Osteoblast (primary cell): ENCODE data around the gene METTL17. TPM values are rescaled to one million over a fixed set of nuclear protein-coding genes. Genes with fewer than 3 reads are reported as not detected.

Experiments used
- DNase-seq: peaks from one replicate; pipeline ENCODE4 v3.0.0; 2011; ENCODE audit warnings: low spot score, mixed read lengths; ENCODE audit not compliant: insufficient read length; ENCODE audit errors: missing footprints
- H2AFZ ChIP-seq: 2 replicates; pipeline ENCODE4 v1.6.0; 2011; ENCODE audit warnings: mild to moderate bottlenecking, low read length
- H3K27ac ChIP-seq: 2 replicates; pipeline ENCODE4 v1.5.1; 2011; ENCODE audit warnings: mild to moderate bottlenecking, low read depth, low read length, moderate library complexity
- H3K27me3 ChIP-seq: 2 replicates; pipeline ENCODE4 v1.6.0; 2012; ENCODE audit warnings: mild to moderate bottlenecking, control low read depth, inconsistent platforms, low read length, moderate library complexity; ENCODE audit not compliant: insufficient read depth
- H3K36me3 ChIP-seq: 2 replicates; pipeline ENCODE4 v1.5.1; 2011; ENCODE audit warnings: mild to moderate bottlenecking, low read length, control low read depth, moderate library complexity; ENCODE audit not compliant: insufficient read depth
- H3K4me1 ChIP-seq: 2 replicates; pipeline ENCODE4 v1.5.1; 2011; ENCODE audit warnings: mild to moderate bottlenecking, low read length, control low read depth, moderate library complexity; ENCODE audit not compliant: insufficient read depth
- H3K4me2 ChIP-seq: 2 replicates; pipeline ENCODE4 v1.6.0; 2011; ENCODE audit warnings: mild to moderate bottlenecking, low read length; ENCODE audit not compliant: insufficient read depth
- H3K4me3 ChIP-seq: fragments of 200-600 bp; sonication (generic); 3 replicates; pipeline ENCODE4 v1.5.1; 2012; ENCODE audit warnings: mild to moderate bottlenecking, low read length, inconsistent platforms; ENCODE audit not compliant: insufficient read depth
- H3K79me2 ChIP-seq: 2 replicates; pipeline ENCODE4 v1.6.0; 2012; ENCODE audit warnings: mild to moderate bottlenecking, low read length, control low read depth, inconsistent platforms; ENCODE audit not compliant: insufficient read depth
- H3K9me3 ChIP-seq: 2 replicates; pipeline ENCODE4 v1.5.1; 2011; ENCODE audit warnings: low read depth, low read length, control low read depth
- H4K20me1 ChIP-seq: 2 replicates; pipeline ENCODE4 v1.6.0; 2012; ENCODE audit warnings: mild to moderate bottlenecking, low read length, control low read depth; ENCODE audit not compliant: insufficient read depth
- CTCF ChIP-seq: IDR thresholded peaks from 2 replicates; pipeline ENCODE4 v1.5.1; 2011; ENCODE audit warnings: mild to moderate bottlenecking, low read depth, low read length, moderate library complexity; ENCODE audit errors: extremely low read depth
- total RNA-seq: library from RNA; depleted of rRNA; stranded (reverse); fragments of >200 nt; gene quantifications from 2 replicates; pipeline ENCODE4 v1.2.3, GENCODE V29; 2012

The METTL17 gene
- total RNA-seq, 1 donor, result 50.3 TPM

GRCh38 chr14:20997115-20997514 is 7.3 kb downstream of the METTL17 start:
- no peaks in the 10 kb centered on the region for H3K4me1 ChIP-seq
- H3K79me2 ChIP-seq, result peaks cover 2% of the 10 kb centered on the region
- H4K20me1 ChIP-seq, result peaks cover 3% of the 10 kb centered on the region
- H3K27ac ChIP-seq, result no peak overlapping the region
- H3K36me3 ChIP-seq, result peaks cover 52% of the 10 kb centered on the region
- no peaks in the 10 kb centered on the region for H3K9me3 ChIP-seq
- no peak for DNase-seq
- no peak overlapping the region for H3K4me3 ChIP-seq
- H3K27me3 ChIP-seq, result no peaks in the 10 kb centered on the region
- H2AFZ ChIP-seq, result no peak overlapping the region
- no peak overlapping the region for H3K4me2 ChIP-seq
- no peak for TF ChIP-seq CTCF

DNA sequence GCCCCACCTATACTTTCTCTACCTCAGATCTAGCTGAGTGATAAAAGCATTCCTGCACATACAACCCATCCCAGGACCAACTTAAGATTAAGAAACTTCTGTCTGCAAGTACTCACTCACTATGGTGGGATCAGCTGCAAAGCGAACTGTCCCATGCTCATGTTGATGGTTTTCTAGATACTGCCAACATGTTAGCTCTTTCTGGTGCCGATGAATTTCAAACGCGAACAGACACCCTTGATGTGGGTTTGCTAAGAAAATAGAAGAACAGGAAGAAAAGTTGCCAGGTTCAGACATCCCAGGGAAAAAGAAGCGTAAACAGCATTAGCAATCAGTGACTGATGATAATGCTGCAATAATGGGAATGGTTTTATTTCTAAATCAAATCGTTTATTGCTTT is 7.8 kb downstream of the METTL17 start:
- H3K36me3 ChIP-seq, result peaks cover 48% of the 10 kb centered on the region
- H2AFZ ChIP-seq, result no peak overlapping the region
- no peaks in the 10 kb centered on the region for H3K4me1 ChIP-seq
- H3K4me3 ChIP-seq, result no peak overlapping the region
- no peak for TF ChIP-seq CTCF
- no peak for DNase-seq
- no peak overlapping the region for H3K27ac ChIP-seq
- H3K79me2 ChIP-seq, result no peaks in the 10 kb centered on the region
- no peaks in the 10 kb centered on the region for H3K9me3 ChIP-seq
- no peak overlapping the region for H3K4me2 ChIP-seq
- no peaks in the 10 kb centered on the region for H4K20me1 ChIP-seq
- no peaks in the 10 kb centered on the region for H3K27me3 ChIP-seq

GRCh38 chr14:20998139-20998538 is 8.4 kb downstream of the METTL17 start:
- H3K27ac ChIP-seq, result no peak overlapping the region
- H3K4me1 ChIP-seq, result no peaks in the 10 kb centered on the region
- no peak for TF ChIP-seq CTCF
- no peak overlapping the region for H3K4me3 ChIP-seq
- H3K36me3 ChIP-seq, result peaks cover 42% of the 10 kb centered on the region
- no peaks in the 10 kb centered on the region for H3K9me3 ChIP-seq
- no peak overlapping the region for H3K4me2 ChIP-seq
- no peaks in the 10 kb centered on the region for H4K20me1 ChIP-seq
- DNase-seq, result no peak
- no peak overlapping the region for H2AFZ ChIP-seq
- no peaks in the 10 kb centered on the region for H3K27me3 ChIP-seq
- H3K79me2 ChIP-seq, result no peaks in the 10 kb centered on the region

DNA sequence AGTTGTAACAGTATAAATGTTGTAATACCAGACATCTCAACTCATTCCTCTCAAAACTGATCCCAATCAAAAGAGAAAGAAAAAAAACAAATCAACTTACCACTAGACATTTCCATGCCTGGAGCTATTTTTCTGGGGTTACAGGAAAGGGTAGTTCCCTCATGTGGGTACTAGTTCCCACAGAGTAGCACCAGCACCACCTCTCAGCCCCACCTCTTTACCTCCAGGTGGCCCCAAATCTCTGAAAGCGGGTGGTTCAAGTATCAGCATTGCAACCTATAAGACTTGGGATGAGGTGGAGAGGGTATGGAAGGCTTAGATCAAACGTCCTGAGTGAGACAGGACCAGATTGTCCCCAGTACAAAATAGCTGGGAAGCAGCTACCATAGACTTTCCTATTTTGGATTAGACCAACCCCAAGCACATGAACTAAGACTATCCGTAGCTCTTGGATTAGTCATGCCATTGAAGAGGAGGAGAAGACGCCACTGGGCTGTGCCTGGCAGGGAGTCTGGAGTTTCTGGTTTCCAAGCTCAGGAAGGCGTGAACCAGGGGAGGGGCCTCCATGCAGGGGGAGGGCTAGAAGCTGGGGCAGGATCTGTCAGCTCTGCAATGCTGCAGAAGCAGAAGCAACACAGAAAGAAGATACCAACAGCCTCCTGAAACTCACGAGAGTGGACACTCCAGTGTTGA is 9.0 kb downstream of the METTL17 start, which contains the start of gene SLC39A2:
TSS of gene SLC39A2 (plus strand) at position 620 of the 693 bp plus-strand sequence. CDS start 154 bp downstream, outside the sequence.
- Histone ChIP-seq H4K20me1 (no peaks in the 10 kb centered on the region), H3K9me3 (no peaks in the 10 kb centered on the region), H3K79me2 (no peaks in the 10 kb centered on the region), H3K27me3 (no peaks in the 10 kb centered on the region), H3K36me3 (peaks cover 36% of the 10 kb centered on the region), H3K4me1 (no peaks in the 10 kb centered on the region), H3K27ac (no peak within 1 kb of the TSS), H3K4me2 (no peak within 1 kb of the TSS), H3K4me3 (no peak within 1 kb of the TSS), H2AFZ (no peak within 1 kb of the TSS)
- TF ChIP-seq CTCF, result no peak
- peak; percentile 77 for DNase-seq
